CD1c-positive myeloid dendritic cell (primary cell): Measurements from ENCODE around the gene TMEM231.
A peak's percentile ranks its signal among the peaks of the same experiment; 100 is the strongest.
"Not testable (repeated sequence)": the region's sequence is repeated elsewhere in the genome, so short reads cannot be mapped to it uniquely, and the experiment has no call there.

Experiments
- DNase-seq: peaks from one replicate; pipeline ENCODE4 v3.0.0-alpha.2; 2016; ENCODE audit errors: extremely low spot score

The TMEM231 gene

GRCh38 chr16:75566758-75567255, 10.8 kb upstream of the TMEM231 start:
- peak; percentile 44 for DNase-seq

GRCh38 chr16:75566040-75566757, 10.1 kb upstream of the TMEM231 start, which contains the start of gene GABARAPL2:
Gene GABARAPL2, plus strand, starts transcription at chr16:75566379. Its CDS starts 108 bp downstream, at chr16:75566487.
- peak; percentile 96 for DNase-seq

- no peak for DNase-seq
Measured at GRCh38 chr16:75565640-75566039, 9.6 kb upstream of the TMEM231 start.

- DNase-seq: no peak
Measured at GRCh38 chr16:75559564-75560372, 3.7 kb upstream of the TMEM231 start.

GRCh38 chr16:75558846-75559401, 2.9 kb upstream of the TMEM231 start:
- no peak for DNase-seq

- DNase-seq: no peak
Measured at GRCh38 chr16:75556431-75556950, 439 bp upstream of the TMEM231 start.

GRCh38 chr16:75555213-75555706, 792 bp downstream of the TMEM231 start:
- peak; percentile 13 for DNase-seq

- no peak for DNase-seq
Measured at GRCh38 chr16:75552951-75553350, 3.1 kb downstream of the TMEM231 start.

GRCh38 chr16:75550211-75550662, 5.8 kb downstream of the TMEM231 start:
- DNase-seq: peak; percentile 95

GRCh38 chr16:75548456-75548855, 7.6 kb downstream of the TMEM231 start:
- DNase-seq: not testable (repeated sequence)

- DNase-seq: no peak
Measured at GRCh38 chr16:75546293-75546692, 9.8 kb downstream of the TMEM231 start.

GRCh38 chr16:75545879-75546278, 10.2 kb downstream of the TMEM231 start:
- DNase-seq: not testable (repeated sequence)

- not testable (repeated sequence) for DNase-seq
Measured at GRCh38 chr16:75542462-75542861, 13.6 kb downstream of the TMEM231 start.

GRCh38 chr16:75541236-75541635, 14.8 kb downstream of the TMEM231 start:
- DNase-seq: no peak

GRCh38 chr16:75538882-75539565, 17.0 kb downstream of the TMEM231 start:
- DNase-seq: not testable (repeated sequence)

GRCh38 chr16:75537776-75538175, 18.3 kb downstream of the TMEM231 start:
- DNase-seq: no peak

- no peak for DNase-seq
Measured at GRCh38 chr16:75535901-75536300, 20.2 kb downstream of the TMEM231 start, which contains the start of gene CHST5. Gene CHST5, minus strand, starts transcription at chr16:75536108. Its CDS starts 5,724 bp downstream, at chr16:75530384.

GRCh38 chr16:75535211-75535843, 20.7 kb downstream of the TMEM231 start:
- no peak for DNase-seq

GRCh38 chr16:75534560-75535205, 21.4 kb downstream of the TMEM231 start:
- DNase-seq: no peak

GRCh38 chr16:75532791-75533190, 23.3 kb downstream of the TMEM231 start:
- no peak for DNase-seq
